AG09319 (cell line): ENCODE measurements around the gene MAML3.

Source experiments
- DNase-seq: peaks from one replicate; pipeline ENCODE4 v3.0.0-alpha.2; 2010; ENCODE audit warnings: low read depth; ENCODE audit errors: extremely low read depth
- CTCF ChIP-seq: IDR thresholded peaks from 2 replicates; pipeline ENCODE4 v1.5.1; 2011; ENCODE audit warnings: low read depth, mild to moderate bottlenecking, inconsistent platforms, low read length, moderate library complexity

The MAML3 gene

DNA sequence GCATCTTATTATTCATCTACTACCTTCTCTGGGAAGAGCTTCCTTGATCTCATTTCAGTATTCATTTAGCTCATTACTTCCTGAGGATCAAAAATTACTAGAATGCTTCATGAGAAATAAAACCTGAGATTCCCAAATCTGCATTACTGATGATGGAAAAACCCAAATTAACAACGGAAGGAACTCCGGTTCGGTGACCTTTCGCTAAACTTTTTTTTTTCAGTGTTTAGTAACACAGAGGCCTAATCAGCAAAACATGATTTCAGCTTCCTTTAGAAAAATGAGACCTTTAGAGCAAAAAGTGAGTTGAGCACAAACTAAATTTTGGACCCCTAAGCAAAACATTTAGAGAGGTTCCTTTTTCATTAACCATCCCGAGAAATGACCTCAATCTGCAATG is 229.2 kb downstream of the MAML3 start:
- TF ChIP-seq CTCF: no peak
- no peak for DNase-seq

- no peak for TF ChIP-seq CTCF
- no peak for DNase-seq
Measured at GRCh38 chr4:139922406-139923024, 231.5 kb downstream of the MAML3 start.

- no peak for TF ChIP-seq CTCF
- DNase-seq: no peak
Measured at GRCh38 chr4:139921429-139922184, 232.4 kb downstream of the MAML3 start.

DNA sequence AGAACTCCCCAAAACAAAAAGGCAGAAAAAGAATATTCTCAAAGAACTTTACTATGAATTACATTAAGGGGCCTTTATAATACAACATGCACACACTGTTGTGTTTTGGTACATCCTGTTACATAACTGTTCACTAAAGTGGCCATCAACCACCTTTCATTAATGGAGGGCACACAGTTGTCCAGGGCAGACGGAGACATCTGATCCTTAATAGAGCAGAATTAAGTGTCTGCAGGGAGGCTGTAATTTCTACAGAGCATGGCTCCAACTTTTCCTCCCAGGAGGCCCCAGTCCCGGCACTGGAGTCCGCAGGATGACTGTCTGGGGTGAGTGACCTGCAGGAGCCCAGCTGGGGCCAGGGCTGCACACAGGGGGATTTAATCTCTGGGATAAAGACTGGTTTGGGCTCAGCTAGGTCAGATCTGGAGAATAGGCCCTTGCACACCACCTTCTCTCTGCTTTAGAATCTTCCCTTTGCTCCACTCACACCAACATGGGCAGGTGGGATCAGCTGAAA is 233.4 kb downstream of the MAML3 start:
- DNase-seq: no peak
- TF ChIP-seq CTCF: no peak

GRCh38 chr4:139919521-139919920 is 234.5 kb downstream of the MAML3 start:
- no peak for TF ChIP-seq CTCF
- no peak for DNase-seq

DNA sequence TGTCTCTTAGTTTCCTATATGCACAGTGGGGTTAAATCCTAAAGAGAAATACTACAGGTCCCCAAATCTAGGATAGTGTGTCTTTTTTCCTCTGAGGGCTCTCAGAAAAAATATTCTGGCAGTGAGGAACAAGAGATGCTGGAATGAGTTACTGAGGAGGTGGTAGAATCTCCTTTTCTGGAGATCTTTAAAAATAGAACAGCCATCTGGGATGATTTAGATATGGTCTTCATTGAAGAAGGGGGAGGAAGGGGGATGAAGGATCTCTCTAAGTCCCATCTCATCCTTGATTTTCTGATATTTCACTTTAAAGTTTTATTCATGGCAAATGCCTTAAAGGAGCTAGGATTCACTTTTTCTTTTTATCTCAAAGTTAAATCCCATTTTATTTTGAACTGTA is 235.0 kb downstream of the MAML3 start:
- TF ChIP-seq CTCF: no peak
- no peak for DNase-seq

GRCh38 chr4:139918591-139918990 is 235.4 kb downstream of the MAML3 start:
- DNase-seq: no peak
- no peak for TF ChIP-seq CTCF
